Retinal pigment epithelial cell (primary cell): Measurements from ENCODE around the gene CGB5.

Experiments
- DNase-seq: peaks from one replicate; pipeline ENCODE4 v3.0.0-alpha.2; 2010; ENCODE audit warnings: low read depth
- H3K4me3 ChIP-seq: 2 replicates; pipeline ENCODE4 v1.5.1; 2011; ENCODE audit warnings: mild to moderate bottlenecking, low read length, control low read depth, moderate library complexity
- TF ChIP-seq, protein P1 (sequence below): conservative IDR thresholded peaks from 2 replicates; pipeline ENCODE4 v1.5.1; 2011; ENCODE audit warnings: low read depth, low read length, control low read depth, inconsistent platforms

CGB5 gene

DNA sequence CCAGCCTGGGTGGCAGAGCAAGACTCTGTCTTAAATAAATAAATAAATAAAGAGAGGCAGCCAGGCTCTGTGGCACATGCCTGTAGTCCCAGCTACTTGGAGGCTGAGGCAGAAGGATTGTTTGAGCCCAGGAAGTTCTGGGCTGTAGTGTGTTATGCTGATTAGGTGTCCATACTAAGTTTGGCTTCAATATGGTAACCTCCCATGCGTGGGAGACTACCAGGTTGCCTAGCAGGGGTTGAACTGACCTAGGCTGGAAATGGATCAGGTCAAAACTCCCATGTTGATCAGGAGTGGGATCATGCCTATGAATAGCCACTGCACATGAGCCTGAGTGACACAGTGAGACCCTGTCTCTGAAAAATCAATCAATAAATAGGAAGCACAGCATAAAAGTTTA, 37.6 kb downstream of the CGB5 start:
- no peak for DNase-seq
- no peak overlapping the region for H3K4me3 ChIP-seq
- TF ChIP-seq, protein P1, sequence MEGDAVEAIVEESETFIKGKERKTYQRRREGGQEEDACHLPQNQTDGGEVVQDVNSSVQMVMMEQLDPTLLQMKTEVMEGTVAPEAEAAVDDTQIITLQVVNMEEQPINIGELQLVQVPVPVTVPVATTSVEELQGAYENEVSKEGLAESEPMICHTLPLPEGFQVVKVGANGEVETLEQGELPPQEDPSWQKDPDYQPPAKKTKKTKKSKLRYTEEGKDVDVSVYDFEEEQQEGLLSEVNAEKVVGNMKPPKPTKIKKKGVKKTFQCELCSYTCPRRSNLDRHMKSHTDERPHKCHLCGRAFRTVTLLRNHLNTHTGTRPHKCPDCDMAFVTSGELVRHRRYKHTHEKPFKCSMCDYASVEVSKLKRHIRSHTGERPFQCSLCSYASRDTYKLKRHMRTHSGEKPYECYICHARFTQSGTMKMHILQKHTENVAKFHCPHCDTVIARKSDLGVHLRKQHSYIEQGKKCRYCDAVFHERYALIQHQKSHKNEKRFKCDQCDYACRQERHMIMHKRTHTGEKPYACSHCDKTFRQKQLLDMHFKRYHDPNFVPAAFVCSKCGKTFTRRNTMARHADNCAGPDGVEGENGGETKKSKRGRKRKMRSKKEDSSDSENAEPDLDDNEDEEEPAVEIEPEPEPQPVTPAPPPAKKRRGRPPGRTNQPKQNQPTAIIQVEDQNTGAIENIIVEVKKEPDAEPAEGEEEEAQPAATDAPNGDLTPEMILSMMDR: no peak

DNA sequence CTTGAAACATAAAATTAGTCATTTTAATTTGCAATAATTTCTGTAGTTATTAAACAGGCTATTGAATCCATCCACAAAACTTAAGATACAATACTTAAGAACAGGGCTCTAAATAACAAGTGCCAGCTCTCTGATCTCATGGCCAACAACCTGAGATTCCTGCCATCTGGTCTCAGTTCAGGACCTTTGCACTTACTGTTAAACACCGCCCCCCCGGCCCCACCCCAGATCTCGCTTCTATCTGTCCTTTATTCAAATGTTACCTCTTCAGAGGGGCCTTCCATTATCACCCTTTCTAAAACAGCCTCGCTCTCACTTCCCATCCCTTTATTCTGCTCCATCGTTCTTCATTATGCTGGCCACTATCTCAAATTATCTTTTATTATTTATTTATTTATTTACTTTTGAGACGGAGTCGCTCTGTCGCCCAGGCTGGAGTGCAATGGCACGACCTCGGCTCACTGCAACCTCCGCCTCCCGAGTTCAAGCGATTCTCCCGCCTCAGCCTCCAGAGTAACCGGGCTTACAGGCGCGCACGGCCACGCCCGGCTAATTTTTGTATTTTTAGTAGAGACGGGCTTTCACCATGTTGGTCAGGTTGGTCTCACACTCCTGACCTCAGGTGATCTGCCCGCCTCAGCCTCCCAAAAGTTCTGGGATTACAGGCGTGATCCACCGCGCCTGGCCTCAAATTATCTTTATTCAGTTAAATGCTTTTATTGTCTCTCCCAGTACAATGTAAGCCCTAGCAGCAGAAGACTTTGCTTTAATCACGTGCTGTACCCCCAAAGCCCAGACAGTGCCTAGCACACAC, 40.8 kb downstream of the CGB5 start:
- DNase-seq: no peak
- H3K4me3 ChIP-seq: peak overlapping the region; percentile 46
- TF ChIP-seq, protein P1: no peak

DNA sequence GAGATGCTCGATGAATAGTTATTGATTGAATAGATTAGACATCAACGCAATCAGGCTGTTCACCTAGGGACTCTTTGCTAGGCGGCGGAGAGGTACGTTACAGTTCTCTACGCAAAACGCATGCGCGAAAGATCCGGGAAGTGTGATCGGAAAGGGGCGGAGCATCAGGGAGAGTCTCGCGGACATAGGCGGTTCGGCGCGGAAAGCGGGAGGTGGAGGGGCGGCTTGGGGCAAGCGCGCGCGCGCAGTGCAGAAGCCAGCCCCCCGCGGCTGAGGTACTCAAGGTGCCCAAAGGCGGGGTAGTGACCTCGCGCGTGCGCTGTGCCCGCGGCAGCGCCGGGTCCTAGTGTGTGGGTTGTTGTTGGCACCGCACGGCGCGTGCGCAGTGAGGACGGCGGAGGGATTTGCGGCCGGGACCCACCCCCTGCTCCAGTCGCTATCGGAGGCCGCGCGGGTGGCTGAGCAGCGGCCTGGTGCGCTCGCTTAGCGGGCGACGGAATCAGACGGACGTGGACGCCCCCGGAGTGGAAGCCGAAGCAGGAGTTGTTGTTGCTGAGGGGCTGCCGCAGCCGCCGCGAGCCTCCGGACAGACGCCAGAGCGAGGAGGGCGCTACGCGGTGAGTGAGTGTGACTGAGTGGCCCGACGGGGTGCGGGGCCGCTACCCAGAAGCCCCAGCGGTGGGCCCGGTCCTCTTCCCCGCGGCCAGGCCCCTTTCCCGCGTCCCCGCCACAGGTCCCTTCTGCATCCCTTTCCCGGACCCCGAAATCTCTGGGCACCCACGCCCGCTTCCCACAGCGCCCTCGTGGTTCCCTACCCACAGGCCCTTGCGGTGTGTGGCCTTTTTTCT, 41.6 kb downstream of the CGB5 start, which contains the start of gene SNRNP70:
SNRNP70 (plus strand) TSS at position 432 of the 848 bp plus-strand sequence. CDS start 964 bp downstream, outside the sequence.
- TF ChIP-seq, protein P1: no peak
- peak within 1 kb of the TSS; percentile 92 for H3K4me3 ChIP-seq
- peak; percentile 98 for DNase-seq

DNA sequence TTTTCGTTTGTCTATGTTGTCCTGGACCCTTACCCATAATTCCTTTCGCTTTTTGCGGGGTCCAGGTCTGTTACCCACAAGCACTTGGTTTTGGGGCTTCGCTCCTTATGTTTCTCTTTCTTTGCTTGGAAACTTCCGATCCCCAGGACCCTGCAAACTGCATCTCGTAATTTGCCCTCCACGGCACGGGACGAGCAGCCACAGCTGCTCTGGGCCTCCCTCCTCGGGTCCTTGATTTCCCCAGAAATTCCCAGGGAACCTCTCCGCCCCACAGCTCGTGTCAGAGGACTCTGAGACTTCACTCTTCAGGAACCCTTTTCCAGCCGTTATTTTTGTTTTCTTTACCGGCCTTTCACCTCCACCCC, 42.2 kb downstream of the CGB5 start:
- TF ChIP-seq, protein P1: no peak
- peak overlapping the region; percentile 92 for H3K4me3 ChIP-seq
- DNase-seq: no peak

DNA sequence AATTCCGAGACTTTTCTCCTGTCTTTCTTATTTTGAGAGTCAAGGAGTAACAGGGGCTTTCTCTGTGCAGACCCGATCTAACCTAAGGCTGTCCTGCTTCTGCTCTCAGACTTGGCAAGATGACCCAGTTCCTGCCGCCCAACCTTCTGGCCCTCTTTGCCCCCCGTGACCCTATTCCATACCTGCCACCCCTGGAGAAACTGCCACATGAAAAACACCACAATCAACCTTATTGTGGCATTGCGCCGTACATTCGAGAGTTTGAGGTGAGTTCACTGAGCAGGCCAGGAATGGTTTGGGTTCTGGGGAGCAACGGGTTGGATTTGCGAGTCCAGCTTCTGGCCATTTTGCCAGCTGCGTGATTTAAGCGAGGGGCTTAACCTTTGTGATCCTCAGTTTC, 42.6 kb downstream of the CGB5 start:
- TF ChIP-seq, protein P1: no peak
- peak overlapping the region; percentile 92 for H3K4me3 ChIP-seq
- DNase-seq: no peak

DNA sequence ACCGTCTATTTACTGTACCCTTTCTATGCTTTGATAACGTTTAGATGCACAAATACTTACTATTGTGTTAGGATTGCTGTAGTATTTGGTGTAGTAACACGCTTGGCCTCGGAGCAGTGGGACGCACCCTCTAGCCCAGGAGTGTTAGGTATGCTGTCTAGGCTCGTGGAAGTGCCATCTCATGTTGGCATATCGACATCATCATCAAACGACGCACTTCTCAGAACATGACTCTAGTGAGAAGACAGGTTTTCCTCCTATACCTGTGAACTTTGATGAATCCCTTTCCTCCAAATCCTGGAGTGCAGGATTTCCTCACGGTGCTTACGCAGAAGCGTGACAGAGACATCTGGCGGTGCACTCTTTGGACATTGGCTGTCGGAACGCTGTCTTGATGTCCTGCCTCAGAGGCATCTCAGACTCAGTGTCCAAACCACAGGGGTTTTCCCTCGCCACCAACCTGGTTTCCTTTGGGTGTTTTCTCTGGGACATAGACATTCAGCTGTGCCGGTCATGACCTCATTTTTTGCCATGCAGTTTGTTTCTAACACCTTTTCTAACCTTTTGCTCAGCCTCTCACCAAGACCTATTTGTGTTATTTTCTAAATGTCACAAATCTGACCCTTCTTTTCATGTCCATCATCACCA, 47.9 kb downstream of the CGB5 start:
- TF ChIP-seq, protein P1: no peak
- no peak overlapping the region for H3K4me3 ChIP-seq
- DNase-seq: no peak
